Common myeloid progenitor, CD34-positive (primary cell): ENCODE measurements around the gene FAF1.

Source experiments
- CTCF ChIA-PET: fragments of 350-600 bp; sonication (Branson Sonifier 250); formaldehyde crosslinking; loops from one replicate; lab custom pipeline; 2021; ENCODE audit warnings: antibody characterized with exemption; lab: Charles Lee
- POLR2A ChIA-PET: fragments of 350-600 bp; sonication (Branson Sonifier 250); formaldehyde crosslinking; loops from one replicate; lab custom pipeline; 2021; ENCODE audit warnings: antibody characterized with exemption; lab: Charles Lee
- DNase-seq, 3 donors: peaks; one replicate each; pipeline versions ENCODE4 v3.0.0 to v3.0.0-alpha.2; 2013
- H3K27ac ChIP-seq, 2 experiments: 1 replicate in 1 of 2; 2 replicates in 1 of 2; pipeline ENCODE4 v1.7.0; 2013; ENCODE audit warnings: inconsistent platforms in 2 of 2, low read length in 2 of 2, mild to moderate bottlenecking in 2 of 2, low read depth in 1 of 2, moderate library complexity in 1 of 2; ENCODE audit not compliant: severe bottlenecking in 2 of 2, insufficient read depth in 1 of 2, poor library complexity in 1 of 2
- H3K27me3 ChIP-seq, 5 experiments: replicated peaks in 2 of 5; 1 replicate in 3 of 5; 2 replicates in 2 of 5; pipeline versions ENCODE4 v1.6.1 to v1.7.0; 2013; ENCODE audit warnings: low read length in 4 of 5, mild to moderate bottlenecking in 2 of 5, moderate library complexity in 2 of 5, inconsistent platforms in 1 of 5; ENCODE audit not compliant: insufficient read depth in 5 of 5, control insufficient read depth in 4 of 5
- H3K36me3 ChIP-seq, 4 experiments: 1 replicate in 2 of 4; 2 replicates in 2 of 4; pipeline versions ENCODE4 v1.6.1 to v1.7.0; 2013; ENCODE audit warnings: low read length in 3 of 4, control low read depth in 1 of 4, mild to moderate bottlenecking in 1 of 4; ENCODE audit not compliant: control insufficient read depth in 4 of 4, insufficient read depth in 4 of 4
- H3K4me1 ChIP-seq, 4 experiments: 1 replicate in 3 of 4; 2 replicates in 1 of 4; pipeline versions ENCODE4 v1.6.1 to v1.7.1; 2013; ENCODE audit warnings: low read length in 3 of 4, mild to moderate bottlenecking in 3 of 4, control low read depth in 1 of 4, inconsistent platforms in 1 of 4, moderate library complexity in 1 of 4; ENCODE audit not compliant: control insufficient read depth in 4 of 4, insufficient read depth in 4 of 4; ENCODE audit errors: control extremely low read depth in 1 of 4
- H3K4me3 ChIP-seq, 7 experiments: 1 replicate in 4 of 7; 2 replicates in 3 of 7; pipeline versions ENCODE4 v1.5.1 to v1.7.0; 2013; ENCODE audit warnings: mild to moderate bottlenecking in 7 of 7, low read length in 6 of 7, moderate library complexity in 6 of 7, inconsistent platforms in 2 of 7, low read depth in 2 of 7, control low read depth in 1 of 7; ENCODE audit not compliant: insufficient read depth in 4 of 7, control insufficient read depth in 1 of 7; ENCODE audit errors: extremely low read depth in 1 of 7
- H3K9me3 ChIP-seq, 5 experiments: 1 replicate in 4 of 5; 2 replicates in 1 of 5; pipeline versions ENCODE4 v1.6.1 to v1.7.1; 2013; ENCODE audit warnings: low read length in 4 of 5, mild to moderate bottlenecking in 2 of 5, inconsistent platforms in 1 of 5, low read depth in 1 of 5, moderate library complexity in 1 of 5; ENCODE audit not compliant: control insufficient read depth in 4 of 5, insufficient read depth in 2 of 5; ENCODE audit errors: control extremely low read depth in 1 of 5
- WGBS: methylation state at CpG from one replicate; pipeline ENCODE4 v1.1.5; 2013; ENCODE audit not compliant: insufficient coverage; 5-methylcytosine and 5-hydroxymethylcytosine counted together

Gene FAF1

DNA sequence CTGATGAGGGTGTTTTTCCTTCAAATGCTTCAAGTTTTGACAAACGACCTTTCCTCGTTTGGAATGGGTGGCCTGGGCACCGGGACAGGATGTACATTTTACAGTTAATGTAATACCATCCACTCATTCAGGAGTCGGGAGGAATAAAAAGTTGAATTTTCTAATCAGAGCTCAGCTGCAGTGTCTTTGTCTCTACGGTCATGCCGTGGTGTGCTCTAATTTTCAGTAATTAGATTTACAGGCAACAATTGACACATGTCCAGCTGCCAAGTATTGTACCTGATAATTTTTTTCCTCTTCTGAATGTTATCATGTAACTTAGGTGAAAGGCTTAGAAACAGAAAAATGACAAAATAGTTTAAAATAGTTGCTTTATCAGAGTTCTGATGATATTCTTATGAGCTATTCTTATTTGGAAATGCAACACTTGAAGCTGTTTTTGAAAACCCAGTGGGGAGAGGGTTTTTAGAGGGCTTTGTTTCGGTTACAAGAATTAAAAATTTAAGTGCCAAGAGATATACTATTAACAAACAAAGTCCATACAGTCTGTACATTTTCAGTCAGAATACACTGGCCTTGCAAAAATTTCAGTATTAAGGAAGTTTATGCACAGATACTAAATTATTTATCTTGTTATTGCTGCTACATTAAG lies 11.0 kb upstream of the FAF1 start:
- H3K4me1 ChIP-seq, result peaks cover 8 to 41% (median 18%) of the 10 kb centered on the region in 4 experiments
- CTCF ChIA-PET, result interaction anchor here (0.6 to 3.0 kb wide), 5 partner anchors 10 to 42 kb away, joined by 3 to 20 read pairs (median 4); partner anchors contain the start of gene FAF1
- POLR2A ChIA-PET, result interaction anchor here (2.1 kb wide), 1 partner anchor 11 kb away, joined by 7 read pairs; the partner anchor contains the start of gene FAF1
- H3K4me3 ChIP-seq, result peak overlapping the region in 6 of 7 experiments; percentile 27 to 98 (median 88)
- no peak for DNase-seq
- peak overlapping the region; percentile 9 to 85 for H3K27ac ChIP-seq
- H3K9me3 ChIP-seq, result no peaks in the 10 kb centered on the region
- peaks cover 0 to 5% (median 1%) of the 10 kb centered on the region in 4 experiments for H3K36me3 ChIP-seq
- H3K27me3 ChIP-seq, result peaks cover 0 to 10% (median 4%) of the 10 kb centered on the region in 5 experiments
- WGBS, result 22% methylated on average over 4 of the region's 7 CpGs

DNA sequence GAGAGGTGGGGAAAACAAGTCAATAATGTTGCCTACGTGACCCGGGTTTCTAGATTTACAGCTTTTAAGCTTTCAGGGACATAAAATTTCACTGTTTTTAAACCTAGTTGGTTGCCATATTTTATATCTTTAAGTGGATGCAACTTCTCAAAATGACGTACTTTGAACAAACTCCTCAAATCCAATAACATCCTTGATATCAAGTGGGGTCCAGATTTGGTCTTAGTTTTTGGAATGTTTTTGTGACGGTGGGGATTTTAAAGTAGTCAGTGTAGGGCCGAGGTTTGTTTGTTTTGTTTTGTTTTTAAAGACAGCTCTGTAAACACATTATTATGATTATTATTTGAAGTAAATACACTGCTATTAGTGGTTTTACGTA lies 10.4 kb upstream of the FAF1 start:
- H3K9me3 ChIP-seq, result no peaks in the 10 kb centered on the region
- peak overlapping the region; percentile 85 to 99 (median 97) for H3K4me3 ChIP-seq
- H3K27ac ChIP-seq, result peak overlapping the region; percentile 9 to 85
- peaks cover 8 to 41% (median 18%) of the 10 kb centered on the region in 4 experiments for H3K4me1 ChIP-seq
- ChIA-PET CTCF (interaction anchor here (0.8 to 3.4 kb wide), 5 partner anchors 7 to 41 kb away, joined by 3 to 20 read pairs (median 11); partner anchors contain the start of gene FAF1), POLR2A (interaction anchor here (0.6 to 2.1 kb wide), 3 partner anchors 8 to 195 kb away, joined by 3 to 7 read pairs (median 3); partner anchors contain the start of gene FAF1)
- 0% methylated on average over 1 of the region's 6 CpGs for WGBS
- no peak for DNase-seq
- peaks cover 0 to 4% (median 2%) of the 10 kb centered on the region in 5 experiments for H3K27me3 ChIP-seq
- H3K36me3 ChIP-seq, result peaks cover 0 to 5% (median 1%) of the 10 kb centered on the region in 4 experiments

DNA sequence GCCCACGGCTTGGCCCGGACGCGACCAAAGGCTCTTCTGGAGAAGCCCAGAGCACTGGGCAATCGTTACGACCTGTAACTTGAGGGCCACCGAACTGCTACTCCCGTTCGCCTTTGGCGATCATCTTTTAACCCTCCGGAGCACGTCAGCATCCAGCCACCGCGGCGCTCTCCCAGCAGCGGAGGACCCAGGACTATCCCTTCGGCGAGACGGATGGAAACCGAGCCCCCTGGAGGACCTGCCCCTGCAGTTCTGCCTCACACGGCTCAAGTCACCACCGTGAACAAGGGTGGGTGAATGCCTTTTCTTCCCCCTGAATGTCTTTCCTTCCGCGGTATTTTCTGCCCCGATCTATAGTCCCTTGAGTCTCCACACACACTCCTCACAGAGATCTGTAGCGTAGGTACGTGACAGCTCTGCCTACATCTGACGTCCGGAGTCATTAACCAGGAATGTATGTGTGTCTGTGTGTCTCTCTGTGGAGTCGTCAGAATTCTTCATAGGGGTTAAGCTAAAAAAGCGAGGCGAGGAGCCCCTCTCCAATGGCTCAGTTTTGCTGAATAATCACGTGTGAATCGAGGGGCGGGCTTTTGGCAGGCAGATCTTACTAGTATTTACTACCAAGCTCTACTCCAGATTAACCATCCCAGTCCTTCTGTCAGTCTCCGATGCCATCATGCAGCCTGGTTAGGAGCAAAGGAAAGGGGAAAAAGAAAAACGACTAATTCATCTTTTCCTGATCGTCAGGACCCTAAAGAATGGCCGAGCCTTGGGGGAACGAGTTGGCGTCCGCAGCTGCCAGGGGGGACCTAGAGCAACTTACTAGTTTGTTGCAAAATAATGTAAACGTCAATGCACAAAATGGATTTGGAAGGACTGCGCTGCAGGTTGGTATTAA lies 9.8 kb upstream of the FAF1 start, which contains the start of gene CDKN2C:
CDKN2C (plus strand) TSS at position 635 of the 898 bp plus-strand sequence; CDS start at position 759, 124 bp downstream.
- peaks cover 0 to 4% (median 0%) of the 10 kb centered on the region in 5 experiments for H3K27me3 ChIP-seq
- CTCF ChIA-PET, result interaction anchor here (3.0 to 3.4 kb wide), 3 partner anchors 8 to 41 kb away, joined by 11 to 20 read pairs (median 14); partner anchors contain the start of gene FAF1
- peak within 1 kb of the TSS; percentile 85 to 99 (median 97) for H3K4me3 ChIP-seq
- peaks cover 8 to 41% (median 18%) of the 10 kb centered on the region in 4 experiments for H3K4me1 ChIP-seq
- H3K27ac ChIP-seq, result peak within 1 kb of the TSS; percentile 64 to 85
- peak; percentile 75 to 87 (median 80) for DNase-seq
- POLR2A ChIA-PET, result interaction anchor here (0.6 to 2.1 kb wide), 3 partner anchors 9 to 194 kb away, joined by 3 to 7 read pairs (median 3); partner anchors contain the start of gene FAF1
- WGBS, result 0% methylated on average over 36 of the region's 44 CpGs
- no peaks in the 10 kb centered on the region for H3K9me3 ChIP-seq
- H3K36me3 ChIP-seq, result peaks cover 0 to 5% (median 1%) of the 10 kb centered on the region in 4 experiments

DNA sequence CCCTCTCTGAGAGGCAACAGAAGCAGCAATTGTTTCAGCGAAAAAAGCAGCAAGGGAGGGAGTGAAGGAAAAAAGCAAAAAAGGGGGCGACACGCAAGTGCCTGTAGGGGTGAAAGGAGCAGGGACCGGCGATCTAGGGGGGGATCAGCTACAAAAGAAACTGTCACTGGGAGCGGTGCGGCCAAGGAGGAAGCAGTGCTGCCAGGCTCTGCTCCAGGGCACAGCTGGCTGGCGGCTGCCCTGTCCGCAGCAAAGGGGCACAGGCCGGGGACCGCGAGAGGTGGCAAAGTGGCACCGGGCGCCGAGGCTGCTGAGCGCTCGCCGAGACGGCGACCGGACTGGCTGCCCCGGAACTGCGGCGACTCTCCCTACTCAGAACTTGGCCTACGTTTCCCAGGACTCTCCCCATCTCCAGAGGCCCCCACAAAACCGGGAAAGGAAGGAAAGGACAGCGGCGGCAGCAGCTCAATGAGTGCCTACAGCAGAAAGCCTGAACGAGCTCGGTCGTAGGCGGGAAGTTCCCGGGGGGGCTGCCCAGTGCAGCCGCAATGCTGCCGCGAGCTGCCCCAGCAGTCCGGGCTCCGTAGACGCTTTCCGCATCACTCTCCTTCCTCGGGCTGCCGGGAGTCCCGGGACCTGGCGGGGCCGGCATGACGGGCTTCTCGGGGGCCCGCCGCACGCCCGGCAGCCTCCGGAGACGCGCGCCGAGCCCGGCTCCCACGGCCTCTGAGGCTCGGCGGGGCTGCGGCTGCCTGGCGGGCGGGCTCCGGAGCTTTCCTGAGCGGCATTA lies 8.9 kb upstream of the FAF1 start:
- Histone ChIP-seq H3K36me3 (peaks cover 0 to 3% (median under 1%) of the 10 kb centered on the region in 4 experiments), H3K9me3 (no peaks in the 10 kb centered on the region), H3K27me3 (peaks cover 0 to 3% (median 0%) of the 10 kb centered on the region in 5 experiments), H3K27ac (peak overlapping the region; percentile 64 to 85), H3K4me3 (peak overlapping the region; percentile 85 to 99 (median 97)), H3K4me1 (peaks cover 8 to 41% (median 18%) of the 10 kb centered on the region in 4 experiments)
- peak; percentile 41 to 83 (median 70) for DNase-seq
- ChIA-PET POLR2A (interaction anchor here (1.5 to 2.1 kb wide), 3 partner anchors 8 to 9 kb away, joined by 6 to 7 read pairs (median 7); partner anchors contain the start of gene FAF1), CTCF (interaction anchor here (0.6 to 3.4 kb wide), 4 partner anchors 9 to 40 kb away, joined by 3 to 20 read pairs (median 12); partner anchors contain the start of gene FAF1)
- under 1% methylated on average over 62 of the region's 65 CpGs for WGBS

DNA sequence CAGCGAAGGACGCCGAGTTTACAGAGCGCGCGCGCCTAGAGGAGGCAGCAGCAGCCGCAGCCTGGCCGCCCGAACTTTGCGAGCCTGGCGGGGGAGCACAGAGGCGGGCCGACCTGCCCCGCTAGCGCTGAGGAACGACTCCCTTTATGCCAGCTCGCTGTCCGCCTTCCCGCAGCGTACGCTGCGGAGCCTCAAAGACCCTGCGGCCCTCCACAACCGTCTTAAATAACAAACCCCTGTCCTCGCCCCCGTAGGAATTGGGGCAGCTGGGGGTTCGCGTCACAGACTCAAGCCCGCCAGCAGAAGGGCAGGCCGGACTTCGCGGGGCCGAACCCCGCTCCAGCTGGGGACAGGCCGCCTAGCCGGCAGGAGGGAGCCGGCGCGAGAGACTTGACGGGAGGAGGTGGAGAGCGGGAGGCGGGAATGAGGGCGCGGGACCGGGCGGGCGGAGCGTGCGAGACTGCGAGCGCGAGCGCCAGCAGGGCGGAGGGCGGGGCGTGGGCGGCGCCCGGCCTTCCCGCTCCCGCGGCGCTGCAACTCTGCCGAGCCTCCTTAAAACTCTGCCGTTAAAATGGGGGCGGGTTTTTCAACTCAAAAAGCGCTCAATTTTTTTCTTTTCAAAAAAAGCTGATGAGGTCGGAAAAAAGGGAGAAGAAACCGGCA lies 8.2 kb upstream of the FAF1 start:
- no peaks in the 10 kb centered on the region for H3K36me3 ChIP-seq
- ChIA-PET CTCF (interaction anchor here (0.6 to 3.4 kb wide), 4 partner anchors 9 to 39 kb away, joined by 3 to 20 read pairs (median 12); partner anchors contain the start of gene FAF1), POLR2A (interaction anchor here (1.5 to 1.9 kb wide), 2 partner anchors 8 to 9 kb away, joined by 6 to 7 read pairs; partner anchors contain the start of gene FAF1)
- no peaks in the 10 kb centered on the region for H3K9me3 ChIP-seq
- DNase-seq, result peak; percentile 86 to 92 (median 89)
- H3K4me1 ChIP-seq, result peaks cover 8 to 41% (median 18%) of the 10 kb centered on the region in 4 experiments
- H3K27ac ChIP-seq, result peak overlapping the region; percentile 64 to 85
- H3K4me3 ChIP-seq, result peak overlapping the region; percentile 85 to 99 (median 97)
- H3K27me3 ChIP-seq, result peaks cover 0 to 2% (median 0%) of the 10 kb centered on the region in 5 experiments
- under 1% methylated on average over 62 of the region's 70 CpGs for WGBS
